ENCODE data around the gene PSMB2. TPM values are rescaled to one million over a fixed set of nuclear protein-coding genes. Genes with fewer than 3 reads are reported as not detected.

PSMB2 gene
- total and polyA plus RNA-seq, 2 of the 8 experiments (the other 6 are each of a cell fraction or from before 2014, with no cell fraction given): 91.4 to 101 TPM

GRCh38 chr1:35564037-35564883 is 77.1 kb downstream of the PSMB2 start (continued):
- TF ChIP-seq EP300 (IDR thresholded peaks at IDR 0.05; ENCODE audit: borderline replicate concordance in 1 of 2, low read depth in 2 of 2, low read length in 2 of 2): peak in 1 of 2 experiments; percentile 37; a peak in 1 of 3 replicates
- no peak for TF ChIP-seq GABPA (IDR thresholded peaks at IDR 0.05; ENCODE audit: borderline replicate concordance, insufficient read depth, low read length)
- no peak for TF ChIP-seq BACH1 (IDR thresholded peaks at IDR 0.05; ENCODE audit: low read length)
- TF ChIP-seq NRF1 (IDR thresholded peaks at IDR 0.05; ENCODE audit: low read depth, low read length): no peak
- no peak for TF ChIP-seq SRF (IDR thresholded peaks at IDR 0.05; ENCODE audit: low read depth, low read length)
- TF ChIP-seq SIN3A (conservative IDR thresholded peaks at IDR 0.05 in 1 of 2, IDR thresholded peaks at IDR 0.05 in 1 of 2; ENCODE audit: low read depth in 1 of 2, low read length in 2 of 2): no peak
- TF ChIP-seq SUZ12 (IDR thresholded peaks at IDR 0.05; ENCODE audit: low read length): no peak
- TF ChIP-seq JUN (IDR thresholded peaks at IDR 0.05; ENCODE audit: low read depth, low read length): no peak
- TF ChIP-seq RAD21 (IDR thresholded peaks at IDR 0.05 in 1 of 2, conservative IDR thresholded peaks at IDR 0.05 in 1 of 2; ENCODE audit: low read depth in 2 of 2, low read length in 2 of 2): peak; percentile 64 to 77
- TF ChIP-seq ATF2 (IDR thresholded peaks at IDR 0.05; ENCODE audit: low read length): no peak
- TF ChIP-seq MAFK (IDR thresholded peaks at IDR 0.05; ENCODE audit: low read depth, low read length): no peak

Data from H1 (cell line).